HG03575 (cell line): ENCODE data around the gene PCED1B.
"Not testable (repeated sequence)": the region's sequence is repeated elsewhere in the genome, so short reads cannot be mapped to it uniquely, and the experiment has no call there.

Experiments
- ATAC-seq: cut with Tn5 transposase; IDR thresholded peaks from one replicate; pipeline ENCODE4 v1.9.1; 2021; ENCODE audit not compliant: unreplicated experiment, insufficient number of reproducible peaks, low FRiP score; ENCODE audit errors: extremely low read depth

PCED1B gene

GRCh38 chr12:47152095-47152494 lies 72.7 kb downstream of the PCED1B start:
- no peak for ATAC-seq

GRCh38 chr12:47155457-47156166 lies 76.2 kb downstream of the PCED1B start:
- ATAC-seq, result no peak

GRCh38 chr12:47156167-47156736 lies 76.8 kb downstream of the PCED1B start:
- ATAC-seq, result no peak

- ATAC-seq, result no peak
Observed at GRCh38 chr12:47158792-47159191, 79.4 kb downstream of the PCED1B start.

GRCh38 chr12:47159348-47159747 lies 79.9 kb downstream of the PCED1B start:
- ATAC-seq, result no peak

GRCh38 chr12:47160316-47161244 lies 81.2 kb downstream of the PCED1B start:
- ATAC-seq, result no peak

GRCh38 chr12:47164116-47164515 lies 84.7 kb downstream of the PCED1B start:
- ATAC-seq, result no peak

- ATAC-seq, result no peak
Observed at GRCh38 chr12:47164724-47165439, 85.5 kb downstream of the PCED1B start.

- ATAC-seq, result no peak
Observed at GRCh38 chr12:47165934-47166333, 86.5 kb downstream of the PCED1B start.

GRCh38 chr12:47166365-47166764 lies 86.9 kb downstream of the PCED1B start:
- ATAC-seq, result no peak

- not testable (repeated sequence) for ATAC-seq
Observed at GRCh38 chr12:47170281-47170680, 90.9 kb downstream of the PCED1B start.

GRCh38 chr12:47178014-47178413 lies 98.6 kb downstream of the PCED1B start:
- no peak for ATAC-seq

- not testable (repeated sequence) for ATAC-seq
Observed at GRCh38 chr12:47182164-47182938, 102.9 kb downstream of the PCED1B start.

- no peak for ATAC-seq
Observed at GRCh38 chr12:47184229-47184628, 104.8 kb downstream of the PCED1B start.

GRCh38 chr12:47184813-47185212 lies 105.4 kb downstream of the PCED1B start:
- ATAC-seq, result no peak

GRCh38 chr12:47186246-47186645 lies 106.8 kb downstream of the PCED1B start:
- no peak for ATAC-seq

- no peak for ATAC-seq
Observed at GRCh38 chr12:47188576-47189441, 109.4 kb downstream of the PCED1B start.

GRCh38 chr12:47189728-47190127 lies 110.3 kb downstream of the PCED1B start:
- ATAC-seq, result no peak
